ENCODE data around the gene ADGRL3. TPM values are rescaled to one million over a fixed set of nuclear protein-coding genes. Genes with fewer than 3 reads are reported as not detected.

Gene ADGRL3
- total and polyA plus RNA-seq, 2 donors (not counting 1 experiment from before 2014, with no cell fraction given) = not detected

DNA sequence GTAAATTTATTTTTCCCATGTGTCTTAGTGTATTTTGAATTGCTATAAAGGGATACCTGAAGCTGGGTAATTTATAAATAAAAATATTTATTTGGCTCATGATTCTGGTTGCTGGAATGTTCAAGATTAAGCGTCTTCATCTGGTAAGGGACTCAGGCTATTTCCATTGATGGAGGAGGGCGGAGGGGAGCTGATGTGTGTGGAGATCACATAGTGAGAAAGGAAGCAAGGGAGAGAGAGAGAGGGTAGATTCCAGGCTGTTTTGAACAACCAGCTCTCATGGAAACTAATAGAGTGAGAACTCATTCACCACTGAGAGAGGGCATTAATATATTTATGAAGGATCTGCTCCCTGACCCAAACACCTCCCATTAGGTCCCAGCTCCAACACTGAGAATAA, 39.6 kb upstream of the ADGRL3 start:
- no peaks in the 10 kb centered on the region for H3K79me2 ChIP-seq (ENCODE audit: control insufficient read depth, insufficient read depth, low read length)
- H3K9me3 Mint-ChIP-seq (ENCODE audit: insufficient read depth) = no peaks in the 10 kb centered on the region
- H3K36me3 ChIP-seq (replicated peaks in 1 of 2; ENCODE audit: control extremely low read depth in 1 of 2, control insufficient read depth in 1 of 2, extremely low read depth in 1 of 2, insufficient read depth in 2 of 2, low read length in 1 of 2) = no peaks in the 10 kb centered on the region
- no peak for TF ChIP-seq EZH2 (IDR thresholded peaks at IDR 0.05; ENCODE audit: borderline replicate concordance, insufficient read depth, low read depth, low read length, poor library complexity, severe bottlenecking)
- TF ChIP-seq, protein P1, sequence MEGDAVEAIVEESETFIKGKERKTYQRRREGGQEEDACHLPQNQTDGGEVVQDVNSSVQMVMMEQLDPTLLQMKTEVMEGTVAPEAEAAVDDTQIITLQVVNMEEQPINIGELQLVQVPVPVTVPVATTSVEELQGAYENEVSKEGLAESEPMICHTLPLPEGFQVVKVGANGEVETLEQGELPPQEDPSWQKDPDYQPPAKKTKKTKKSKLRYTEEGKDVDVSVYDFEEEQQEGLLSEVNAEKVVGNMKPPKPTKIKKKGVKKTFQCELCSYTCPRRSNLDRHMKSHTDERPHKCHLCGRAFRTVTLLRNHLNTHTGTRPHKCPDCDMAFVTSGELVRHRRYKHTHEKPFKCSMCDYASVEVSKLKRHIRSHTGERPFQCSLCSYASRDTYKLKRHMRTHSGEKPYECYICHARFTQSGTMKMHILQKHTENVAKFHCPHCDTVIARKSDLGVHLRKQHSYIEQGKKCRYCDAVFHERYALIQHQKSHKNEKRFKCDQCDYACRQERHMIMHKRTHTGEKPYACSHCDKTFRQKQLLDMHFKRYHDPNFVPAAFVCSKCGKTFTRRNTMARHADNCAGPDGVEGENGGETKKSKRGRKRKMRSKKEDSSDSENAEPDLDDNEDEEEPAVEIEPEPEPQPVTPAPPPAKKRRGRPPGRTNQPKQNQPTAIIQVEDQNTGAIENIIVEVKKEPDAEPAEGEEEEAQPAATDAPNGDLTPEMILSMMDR (IDR thresholded peaks at IDR 0.05) = no peak
- no peak overlapping the region for H3K27ac ChIP-seq (ENCODE audit: low read length in 2 of 2)
- intact Hi-C loops (cut with micrococcal nuclease) = no loop called here
- ATAC-seq (ENCODE audit: low read depth) (no peak), DNase-seq (no peak)
- H3K27ac Mint-ChIP-seq = no peak overlapping the region
- no peaks in the 10 kb centered on the region for H3K27me3 ChIP-seq (replicated peaks in 1 of 4; ENCODE audit: control extremely low read depth in 1 of 4, control insufficient read depth in 3 of 4, insufficient read depth in 4 of 4, low read length in 3 of 4)
- H4K20me1 ChIP-seq (ENCODE audit: control insufficient read depth, insufficient read depth, low read length, poor library complexity, severe bottlenecking) = no peaks in the 10 kb centered on the region
- H3K4me2 ChIP-seq (replicated peaks; ENCODE audit: low read depth, low read length, poor library complexity, severe bottlenecking) = no peak overlapping the region
- no peak overlapping the region for H3K9ac ChIP-seq (ENCODE audit: low read length)
- no peaks in the 10 kb centered on the region for H3K4me1 Mint-ChIP-seq
- H3K4me3 ChIP-seq (ENCODE audit: control extremely low read depth in 1 of 5, extremely low read depth in 1 of 5, insufficient read depth in 1 of 5, low read depth in 2 of 5, low read length in 4 of 5) = no peak overlapping the region
- H2AFZ ChIP-seq (ENCODE audit: insufficient read depth, low read depth, low read length, poor library complexity, severe bottlenecking) = no peak overlapping the region
- POLR2A ChIA-PET = no interaction called here
- 100% methylated on average over 2 of the region's 2 CpGs for WGBS (ENCODE audit: insufficient coverage)
- no peaks in the 10 kb centered on the region for H3K27me3 Mint-ChIP-seq
- H3K4me3 Mint-ChIP-seq = no peak overlapping the region
- CTCF ChIA-PET = no interaction called here
- no peaks in the 10 kb centered on the region for H3K9me3 ChIP-seq (ENCODE audit: control extremely low read depth in 1 of 3, control insufficient read depth in 2 of 3, insufficient read depth in 1 of 3, low read length in 2 of 3)
- no peaks in the 10 kb centered on the region for H3K4me1 ChIP-seq (ENCODE audit: control insufficient read depth in 2 of 2, insufficient read depth in 2 of 2, low read length in 2 of 2)

DNA sequence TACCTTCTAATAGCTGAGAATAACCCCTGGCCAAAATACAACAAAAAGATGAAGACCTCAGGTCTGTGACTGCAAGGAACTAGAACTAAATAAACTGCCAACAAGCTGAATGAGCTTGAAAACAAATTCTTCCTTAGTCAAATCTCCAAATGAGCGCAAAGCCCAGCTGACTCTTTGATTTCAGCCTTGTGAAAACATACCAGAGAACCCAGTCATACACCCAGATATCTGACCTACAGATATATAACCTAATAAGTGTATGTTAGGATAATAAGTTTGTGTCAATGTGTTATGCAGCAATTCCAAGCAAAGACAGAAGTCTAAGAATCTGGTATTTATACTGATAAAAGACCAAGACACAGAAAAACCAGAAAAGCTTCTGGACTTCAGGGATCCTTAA, 38.0 kb upstream of the ADGRL3 start:
- Mint-ChIP-seq H3K4me1 (no peaks in the 10 kb centered on the region), H3K9me3 (ENCODE audit: insufficient read depth) (no peaks in the 10 kb centered on the region), H3K27me3 (no peaks in the 10 kb centered on the region), H3K4me3 (no peak overlapping the region), H3K27ac (no peak overlapping the region)
- ATAC-seq (ENCODE audit: low read depth) (no peak), DNase-seq (no peak)
- no peaks in the 10 kb centered on the region for H3K79me2 ChIP-seq (ENCODE audit: control insufficient read depth, insufficient read depth, low read length)
- no peak overlapping the region for H3K4me2 ChIP-seq (replicated peaks; ENCODE audit: low read depth, low read length, poor library complexity, severe bottlenecking)
- TF ChIP-seq, protein P1 (IDR thresholded peaks at IDR 0.05) = no peak
- no peak for TF ChIP-seq EZH2 (IDR thresholded peaks at IDR 0.05; ENCODE audit: borderline replicate concordance, insufficient read depth, low read depth, low read length, poor library complexity, severe bottlenecking)
- ChIA-PET POLR2A (no interaction called here), CTCF (no interaction called here)
- intact Hi-C loops (cut with micrococcal nuclease) = no loop called here
- H3K36me3 ChIP-seq (replicated peaks in 1 of 2; ENCODE audit: control extremely low read depth in 1 of 2, control insufficient read depth in 1 of 2, extremely low read depth in 1 of 2, insufficient read depth in 2 of 2, low read length in 1 of 2) = no peaks in the 10 kb centered on the region
- no peak overlapping the region for H3K4me3 ChIP-seq (ENCODE audit: control extremely low read depth in 1 of 5, extremely low read depth in 1 of 5, insufficient read depth in 1 of 5, low read depth in 2 of 5, low read length in 4 of 5)
- no peak overlapping the region for H3K27ac ChIP-seq (ENCODE audit: low read length in 2 of 2)
- H4K20me1 ChIP-seq (ENCODE audit: control insufficient read depth, insufficient read depth, low read length, poor library complexity, severe bottlenecking) = no peaks in the 10 kb centered on the region
- H2AFZ ChIP-seq (ENCODE audit: insufficient read depth, low read depth, low read length, poor library complexity, severe bottlenecking) = no peak overlapping the region
- no peaks in the 10 kb centered on the region for H3K4me1 ChIP-seq (ENCODE audit: control insufficient read depth in 2 of 2, insufficient read depth in 2 of 2, low read length in 2 of 2)
- H3K9ac ChIP-seq (ENCODE audit: low read length) = no peak overlapping the region
- no peaks in the 10 kb centered on the region for H3K9me3 ChIP-seq (ENCODE audit: control extremely low read depth in 1 of 3, control insufficient read depth in 2 of 3, insufficient read depth in 1 of 3, low read length in 2 of 3)
- no peaks in the 10 kb centered on the region for H3K27me3 ChIP-seq (replicated peaks in 1 of 4; ENCODE audit: control extremely low read depth in 1 of 4, control insufficient read depth in 3 of 4, insufficient read depth in 4 of 4, low read length in 3 of 4)
- WGBS (ENCODE audit: insufficient coverage) = no CpG with 5 or more reads among the region's 1 CpG

All from B cell (primary cell).